OCI-LY3 (cell line): ENCODE results near the gene USP10.

Experiments used
- H2AFZ ChIP-seq: fragments of 200-600, 300-600 bp; shearing (Covaris generic); 2 replicates; pipeline ENCODE4 v1.6.0; 2014; ENCODE audit warnings: antibody characterized with exemption, low read depth, low read length
- H3K27ac ChIP-seq: fragments of 200-600, 300-600 bp; sonication (generic); 2 replicates; pipeline ENCODE4 v1.5.1; 2014; ENCODE audit warnings: mild to moderate bottlenecking, low read length, moderate library complexity, mixed read lengths
- H3K27me3 ChIP-seq: fragments of 200-600, 300-600 bp; sonication (generic); 2 replicates; pipeline ENCODE4 v1.6.1; 2014; ENCODE audit warnings: low read depth, low read length, mixed read lengths
- H3K36me3 ChIP-seq: fragments of 200-600, 300-600 bp; sonication (generic); replicated peaks from 2 replicates; pipeline ENCODE3; 2014; ENCODE audit warnings: low read depth, low read length, mixed read lengths
- H3K4me1 ChIP-seq: fragments of 300-600, 200-600 bp; sonication (generic); 2 replicates; pipeline ENCODE4 v1.6.1; 2014; ENCODE audit warnings: low read length, mixed read lengths
- H3K4me2 ChIP-seq: fragments of 200-600, 300-600 bp; sonication (generic); 2 replicates; pipeline ENCODE4 v1.6.1; 2014; ENCODE audit warnings: low read length, mixed read lengths
- H3K4me3 ChIP-seq: fragments of 300-600, 200-600 bp; sonication (generic); 2 replicates; pipeline ENCODE4 v1.5.1; 2014; ENCODE audit warnings: antibody characterized with exemption, mild to moderate bottlenecking, low read length, moderate library complexity
- H3K79me2 ChIP-seq: fragments of 300-600, 200-600 bp; shearing (Covaris generic); 2 replicates; pipeline ENCODE4 v1.6.1; 2014; ENCODE audit warnings: mild to moderate bottlenecking, low read length, mixed read lengths
- H3K9ac ChIP-seq: fragments of 300-600, 200-600 bp; shearing (Covaris generic); 2 replicates; pipeline ENCODE4 v1.6.0; 2014; ENCODE audit warnings: mild to moderate bottlenecking, low read length, moderate library complexity
- H3K9me3 ChIP-seq: fragments of 200-600, 300-600 bp; shearing (Covaris generic); 2 replicates; pipeline ENCODE4 v1.6.1; 2014; ENCODE audit warnings: low read length, mixed read lengths; ENCODE audit not compliant: insufficient read depth
- H4K20me1 ChIP-seq: fragments of 200-600, 300-600 bp; sonication (generic); 2 replicates; pipeline ENCODE4 v1.6.1; 2016; ENCODE audit warnings: low read length, mixed read lengths; ENCODE audit not compliant: insufficient read depth
- CTCF ChIP-seq: fragments of 200-600, 300-600 bp; sonication (generic); IDR thresholded peaks from 2 replicates; pipeline ENCODE4 v1.5.1; 2014; ENCODE audit warnings: antibody characterized with exemption, low read length, low read depth
- EZH2phosphoT487 ChIP-seq: fragments of 200-600 bp; shearing (Covaris generic); IDR thresholded peaks from 2 replicates; pipeline ENCODE4 v1.6.1; 2018; ENCODE audit warnings: antibody characterized with exemption, mixed run types, low read depth

USP10 gene

GRCh38 chr16:84673561-84673960 lies 26.2 kb upstream of the USP10 start:
- Histone ChIP-seq H3K4me2 (peak overlapping the region; percentile 18; the same call in 1 of the 2 replicates), H3K4me1 (peaks cover 15% of the 10 kb centered on the region), H3K9me3 (no peaks in the 10 kb centered on the region), H3K4me3 (no peak overlapping the region), H4K20me1 (no peaks in the 10 kb centered on the region), H3K27me3 (peaks cover 22% of the 10 kb centered on the region), H3K36me3 (no peaks in the 10 kb centered on the region), H3K79me2 (no peaks in the 10 kb centered on the region), H3K9ac (no peak overlapping the region), H2AFZ (0 out of 2 replicates have a peak overlapping the region, but pooled peaks have one; percentile 22), H3K27ac (no peak overlapping the region)
- TF ChIP-seq EZH2phosphoT487 = no peak
- TF ChIP-seq CTCF = no peak

- Histone ChIP-seq H3K4me2 (no peak overlapping the region), H3K9ac (no peak overlapping the region), H2AFZ (no peak overlapping the region), H3K4me3 (no peak overlapping the region), H4K20me1 (no peaks in the 10 kb centered on the region), H3K79me2 (no peaks in the 10 kb centered on the region), H3K36me3 (no peaks in the 10 kb centered on the region), H3K27me3 (peaks cover 30% of the 10 kb centered on the region), H3K27ac (no peak overlapping the region), H3K9me3 (no peaks in the 10 kb centered on the region), H3K4me1 (peaks cover 15% of the 10 kb centered on the region)
- TF ChIP-seq CTCF (no peak), EZH2phosphoT487 (no peak)
These were observed 24.4 kb upstream of the USP10 start for GRCh38 chr16:84675423-84675822.

GRCh38 chr16:84675884-84676283 lies 23.9 kb upstream of the USP10 start:
- Histone ChIP-seq H3K79me2 (no peaks in the 10 kb centered on the region), H3K9me3 (no peaks in the 10 kb centered on the region), H3K27me3 (peaks cover 35% of the 10 kb centered on the region), H3K9ac (no peak overlapping the region), H2AFZ (no peak overlapping the region), H4K20me1 (no peaks in the 10 kb centered on the region), H3K4me1 (peaks cover 15% of the 10 kb centered on the region), H3K36me3 (no peaks in the 10 kb centered on the region), H3K4me3 (no peak overlapping the region), H3K27ac (no peak overlapping the region), H3K4me2 (no peak overlapping the region)
- TF ChIP-seq CTCF (no peak), EZH2phosphoT487 (no peak)

- H3K27ac ChIP-seq = no peak overlapping the region
- peaks cover 10% of the 10 kb centered on the region for H3K4me1 ChIP-seq
- H3K9ac ChIP-seq = no peak overlapping the region
- H3K9me3 ChIP-seq = no peaks in the 10 kb centered on the region
- H3K4me2 ChIP-seq = no peak overlapping the region
- TF ChIP-seq EZH2phosphoT487 (no peak), CTCF (no peak)
- H3K4me3 ChIP-seq = no peak overlapping the region
- H3K79me2 ChIP-seq = no peaks in the 10 kb centered on the region
- no peaks in the 10 kb centered on the region for H4K20me1 ChIP-seq
- H3K36me3 ChIP-seq = no peaks in the 10 kb centered on the region
- H2AFZ ChIP-seq = no peak overlapping the region
- peaks cover 41% of the 10 kb centered on the region for H3K27me3 ChIP-seq
These were observed 22.6 kb upstream of the USP10 start for GRCh38 chr16:84677017-84677803.
